GM23338 (cell line): ENCODE measurements around the gene HSPA2.

Experiments used
- CTCF ChIP-seq, 2 experiments: fragments of 200-600 bp in 1 of 2; sonication (generic) in 1 of 2; conservative IDR thresholded peaks; 2 replicates each; pipeline versions ENCODE4 v1.5.1 to v1.6.1; 2016 to 2017; ENCODE audit warnings: antibody characterized with exemption in 2 of 2, low read depth in 2 of 2, mild to moderate bottlenecking in 2 of 2, moderate library complexity in 1 of 2
- EZH2 ChIP-seq: fragments of 200-600 bp; sonication (generic); IDR thresholded peaks from one replicate; pipeline ENCODE4 v1.8.0; 2017; ENCODE audit warnings: antibody characterized with exemption, mild to moderate bottlenecking, low read depth; ENCODE audit not compliant: unreplicated experiment
- EZH2phosphoT487 ChIP-seq: fragments of 200-600 bp; sonication (generic); IDR thresholded peaks from one replicate; pipeline ENCODE4 v1.8.1; 2018; ENCODE audit warnings: antibody characterized with exemption; ENCODE audit not compliant: unreplicated experiment
- NANOG ChIP-seq: IDR thresholded peaks from 2 replicates; pipeline ENCODE4 v1.6.1; 2016; ENCODE audit warnings: antibody characterized with exemption, borderline replicate concordance

GRCh38 chr14:64542836-64543201 lies 2.3 kb downstream of the HSPA2 start:
- TF ChIP-seq EZH2 (no peak), CTCF (conservative IDR thresholded peaks at IDR 0.05; ENCODE audit: low read depth in 2 of 2) (no peak), NANOG (no peak), EZH2phosphoT487 (no peak)
